ENCODE measurements around the gene CFAP74.

GRCh38 chr1:1879942-1880341, 123.6 kb downstream of the CFAP74 start:
- no peak for TF ChIP-seq NFYB (CRISPR knock-in tag; IDR thresholded peaks at IDR 0.05)
- TF ChIP-seq BRCA1 (CRISPR knock-in tag; IDR thresholded peaks at IDR 0.05) = no peak
- no peak for TF ChIP-seq PPARG (CRISPR knock-in tag; conservative IDR thresholded peaks at IDR 0.05)
- TF ChIP-seq SYNCRIP (IDR thresholded peaks at IDR 0.05; ENCODE audit: insufficient read depth, low read depth, low read length) = no peak

Measured in HepG2 (cell line).